ENCODE data around the gene RNF130. TPM values are rescaled to one million over a fixed set of nuclear protein-coding genes. Genes with fewer than 3 reads are reported as not detected.

The RNF130 gene
- total and polyA plus RNA-seq, 9 of the 15 experiments (the other 6 are each of a cell fraction or from before 2014, with no cell fraction given): 5.8 to 39.4 (median 27.1) TPM

DNA sequence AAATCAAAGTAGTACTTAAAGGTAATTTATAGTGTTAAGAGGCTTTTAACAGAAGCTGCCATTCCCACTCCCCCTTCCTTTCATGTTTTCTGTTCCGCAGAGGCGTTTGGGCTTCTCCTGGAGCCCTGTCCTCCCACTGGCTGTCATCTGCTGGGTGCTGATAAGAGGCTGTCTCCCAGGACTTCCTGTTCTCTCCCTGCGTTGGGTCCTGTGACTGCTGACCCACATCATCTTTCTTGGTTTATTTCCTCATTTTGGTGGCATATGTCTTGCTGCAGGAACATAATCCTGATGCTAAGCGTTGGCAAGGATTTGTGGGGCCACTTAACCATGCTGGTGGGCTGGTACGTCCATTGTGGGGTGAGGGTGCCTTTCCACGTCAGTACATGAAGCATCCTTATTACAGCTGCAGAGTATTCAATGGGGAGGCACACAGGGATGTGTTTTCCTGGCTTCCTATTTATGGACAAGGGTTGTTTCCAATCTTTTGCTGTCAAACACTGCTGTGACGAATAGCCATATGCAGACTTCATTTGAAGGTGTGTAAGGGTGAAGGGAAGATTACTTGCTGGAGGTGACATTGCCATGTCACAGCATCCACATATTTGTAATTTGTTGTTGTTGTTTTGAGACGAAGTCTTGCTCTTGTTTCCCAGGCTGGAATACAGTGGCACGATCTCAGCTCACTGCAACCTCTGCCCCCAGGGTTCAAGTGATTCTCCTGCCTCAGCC lies 22.3 kb upstream of the RNF130 start (continued):
- TF ChIP-seq, protein P1, sequence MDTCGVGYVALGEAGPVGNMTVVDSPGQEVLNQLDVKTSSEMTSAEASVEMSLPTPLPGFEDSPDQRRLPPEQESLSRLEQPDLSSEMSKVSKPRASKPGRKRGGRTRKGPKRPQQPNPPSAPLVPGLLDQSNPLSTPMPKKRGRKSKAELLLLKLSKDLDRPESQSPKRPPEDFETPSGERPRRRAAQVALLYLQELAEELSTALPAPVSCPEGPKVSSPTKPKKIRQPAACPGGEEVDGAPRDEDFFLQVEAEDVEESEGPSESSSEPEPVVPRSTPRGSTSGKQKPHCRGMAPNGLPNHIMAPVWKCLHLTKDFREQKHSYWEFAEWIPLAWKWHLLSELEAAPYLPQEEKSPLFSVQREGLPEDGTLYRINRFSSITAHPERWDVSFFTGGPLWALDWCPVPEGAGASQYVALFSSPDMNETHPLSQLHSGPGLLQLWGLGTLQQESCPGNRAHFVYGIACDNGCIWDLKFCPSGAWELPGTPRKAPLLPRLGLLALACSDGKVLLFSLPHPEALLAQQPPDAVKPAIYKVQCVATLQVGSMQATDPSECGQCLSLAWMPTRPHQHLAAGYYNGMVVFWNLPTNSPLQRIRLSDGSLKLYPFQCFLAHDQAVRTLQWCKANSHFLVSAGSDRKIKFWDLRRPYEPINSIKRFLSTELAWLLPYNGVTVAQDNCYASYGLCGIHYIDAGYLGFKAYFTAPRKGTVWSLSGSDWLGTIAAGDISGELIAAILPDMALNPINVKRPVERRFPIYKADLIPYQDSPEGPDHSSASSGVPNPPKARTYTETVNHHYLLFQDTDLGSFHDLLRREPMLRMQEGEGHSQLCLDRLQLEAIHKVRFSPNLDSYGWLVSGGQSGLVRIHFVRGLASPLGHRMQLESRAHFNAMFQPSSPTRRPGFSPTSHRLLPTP (IDR thresholded peaks at IDR 0.05; ENCODE audit: borderline replicate concordance, extremely low read depth, insufficient read length): no peak
- TF ChIP-seq MECOM (CRISPR knock-in tag; IDR thresholded peaks at IDR 0.05) (peak; percentile 65; the same call in 1 of the 2 replicates), CREB1 (IDR thresholded peaks at IDR 0.05) (peak; percentile 55), CREB1 (CRISPR knock-in tag; IDR thresholded peaks at IDR 0.05) (no peak), FOXO4 (CRISPR knock-in tag; IDR thresholded peaks at IDR 0.05) (no peak), ZNF644 (tag; IDR thresholded peaks at IDR 0.05; ENCODE audit: low read depth) (peak; percentile 93), RCOR1 (IDR thresholded peaks at IDR 0.05; ENCODE audit: borderline replicate concordance in 1 of 2, low read depth in 2 of 2, low read length in 2 of 2) (peak; percentile 96 to 99; a peak in 3 of 4 replicates), C11orf30 (IDR thresholded peaks at IDR 0.05; ENCODE audit: low read depth) (no peak), ZNF717 (CRISPR knock-in tag; IDR thresholded peaks at IDR 0.05) (no peak), ZNF445 (CRISPR knock-in tag; IDR thresholded peaks at IDR 0.05; ENCODE audit: low read depth) (no peak), COPS2 (conservative IDR thresholded peaks at IDR 0.05) (no peak), MAFF (IDR thresholded peaks at IDR 0.05; ENCODE audit: low read length) (no peak), HSF4 (CRISPR knock-in tag; IDR thresholded peaks at IDR 0.05; ENCODE audit: borderline replicate concordance) (no peak), CHD2 (IDR thresholded peaks at IDR 0.05; ENCODE audit: low read depth, low read length) (no peak), ZSCAN32 (CRISPR knock-in tag; IDR thresholded peaks at IDR 0.05) (no peak), ZKSCAN8 (CRISPR knock-in tag; IDR thresholded peaks at IDR 0.05) (peak; percentile 62; the same call in 1 of the 2 replicates), GABPA (tag; conservative IDR thresholded peaks at IDR 0.05; ENCODE audit: low read depth) (peak; percentile 81), MXD1 (CRISPR knock-in tag; IDR thresholded peaks at IDR 0.05; ENCODE audit: borderline replicate concordance, poor library complexity, severe bottlenecking) (no peak), CBFA2T3 (IDR thresholded peaks at IDR 0.05) (peak; percentile 98), CBFA2T2 (conservative IDR thresholded peaks at IDR 0.05) (peak; percentile 94)
- TF ChIP-seq, protein P2, sequence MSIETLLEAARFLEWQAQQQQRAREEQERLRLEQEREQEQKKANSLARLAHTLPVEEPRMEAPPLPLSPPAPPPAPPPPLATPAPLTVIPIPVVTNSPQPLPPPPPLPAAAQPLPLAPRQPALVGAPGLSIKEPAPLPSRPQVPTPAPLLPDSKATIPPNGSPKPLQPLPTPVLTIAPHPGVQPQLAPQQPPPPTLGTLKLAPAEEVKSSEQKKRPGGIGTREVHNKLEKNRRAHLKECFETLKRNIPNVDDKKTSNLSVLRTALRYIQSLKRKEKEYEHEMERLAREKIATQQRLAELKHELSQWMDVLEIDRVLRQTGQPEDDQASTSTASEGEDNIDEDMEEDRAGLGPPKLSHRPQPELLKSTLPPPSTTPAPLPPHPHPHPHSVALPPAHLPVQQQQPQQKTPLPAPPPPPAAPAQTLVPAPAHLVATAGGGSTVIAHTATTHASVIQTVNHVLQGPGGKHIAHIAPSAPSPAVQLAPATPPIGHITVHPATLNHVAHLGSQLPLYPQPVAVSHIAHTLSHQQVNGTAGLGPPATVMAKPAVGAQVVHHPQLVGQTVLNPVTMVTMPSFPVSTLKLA (conservative IDR thresholded peaks at IDR 0.05): peak; percentile 47 to 72; a peak in 3 of 4 replicates
